ENCODE results near the gene ARHGEF33. TPM values are rescaled to one million over a fixed set of nuclear protein-coding genes. Genes with fewer than 3 reads are reported as not detected.

The ARHGEF33 gene
- total and polyA plus RNA-seq, 2 of the 8 experiments (the other 6 are each of a cell fraction or from before 2014, with no cell fraction given), result 0.09 to 0.95 TPM

GRCh38 chr2:38887902-38888554 is 1.6 kb upstream of the ARHGEF33 start (continued):
- TF ChIP-seq BACH1 (IDR thresholded peaks at IDR 0.05; ENCODE audit: low read length), result no peak
- TF ChIP-seq, protein P1, sequence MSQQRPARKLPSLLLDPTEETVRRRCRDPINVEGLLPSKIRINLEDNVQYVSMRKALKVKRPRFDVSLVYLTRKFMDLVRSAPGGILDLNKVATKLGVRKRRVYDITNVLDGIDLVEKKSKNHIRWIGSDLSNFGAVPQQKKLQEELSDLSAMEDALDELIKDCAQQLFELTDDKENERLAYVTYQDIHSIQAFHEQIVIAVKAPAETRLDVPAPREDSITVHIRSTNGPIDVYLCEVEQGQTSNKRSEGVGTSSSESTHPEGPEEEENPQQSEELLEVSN (IDR thresholded peaks at IDR 0.05), result no peak
- TF ChIP-seq TEAD4 (IDR thresholded peaks at IDR 0.05; ENCODE audit: low read depth, low read length), result no peak
- TF ChIP-seq GABPA (IDR thresholded peaks at IDR 0.05; ENCODE audit: borderline replicate concordance, insufficient read depth, low read length), result no peak
- no peak for TF ChIP-seq SAP30 (IDR thresholded peaks at IDR 0.05; ENCODE audit: insufficient read depth, insufficient replicate concordance, low read length)
- no peak for TF ChIP-seq EP300 (IDR thresholded peaks at IDR 0.05; ENCODE audit: borderline replicate concordance in 1 of 2, low read depth in 2 of 2, low read length in 2 of 2)
